Pancreas (tissue), 10 donors: ENCODE data around the gene FGL2. TPM values are rescaled to one million over a fixed set of nuclear protein-coding genes. Genes with fewer than 3 reads are reported as not detected.

Source experiments
- ATAC-seq, 4 donors: fragments of 200-7000 bp; cut with Tn5 transposase; one replicate each; pipeline versions ENCODE4 v1.8.0 to v1.9.1; 2020; ENCODE audit warnings: mild to moderate bottlenecking in 4 of 4, moderate library complexity in 4 of 4
- DNase-seq, 6 donors: peaks; one replicate each; pipeline ENCODE4 v3.0.0-alpha.2; 2020
- FAIRE-seq: peaks from 2 replicates; lab custom pipeline; 2012; peaks lifted over from hg19 to GRCh38; lab: Jason Lieb, UNC
- H3K27ac ChIP-seq, 4 donors: fragments of 200-600 bp; sonication (generic); 1 replicate in 3 of 4; 2 replicates in 1 of 4; pipeline versions ENCODE4 v1.5.0 to v1.8.0; 2020
- H3K27me3 ChIP-seq, 4 donors: fragments of 200-600 bp; one replicate each; pipeline ENCODE4 v1.8.0; 2021
- H3K36me3 ChIP-seq, 3 donors: fragments of 200-600 bp; sonication (generic) in 1 of 3; one replicate each; pipeline versions ENCODE4 v1.5.0 to v1.8.0; 2020 to 2021
- H3K4me1 ChIP-seq, 3 donors: fragments of 200-600 bp; one replicate each; pipeline ENCODE4 v1.8.0; 2021
- H3K4me3 ChIP-seq, 4 donors: fragments of 200-600 bp; sonication (generic) in 2 of 4; one replicate each; pipeline versions ENCODE4 v1.5.0 to v1.8.0; 2020 to 2021
- H3K9me3 ChIP-seq, 4 donors: fragments of 200-600 bp; one replicate each; pipeline ENCODE4 v1.8.0; 2021
- CTCF ChIP-seq, 4 donors: fragments of 200-600 bp; sonication (generic) in 3 of 4; IDR thresholded peaks; one replicate each; pipeline versions ENCODE4 v1.5.0 to v1.8.0; 2021; ENCODE audit warnings: antibody characterized with exemption in 4 of 4
- WGBS, 2 donors: extraction: QIAGEN DNeasy Blood & Tissue Kit; methylation state at CpG; one replicate each; pipeline ENCODE4 v1.1.7; 2013; 5-methylcytosine and 5-hydroxymethylcytosine counted together
- intact Hi-C, 3 donors: fragments of 100-400 bp; cut with DNase I; formaldehyde crosslinking; loops; one replicate each; pipeline versions ENCODE4 v1.11.1 to v1.14.2; 2022
- polyA plus RNA-seq, 2 donors: library from polyadenylated mRNA; stranded (reverse); fragments of 200-250 nt; gene quantifications; one replicate each; pipeline ENCODE4 v1.2.3, GENCODE V29; 2013
- total RNA-seq, 6 donors: library from RNA; stranded (reverse); fragmentation: NEBNext Ultra II Directional in 4 of 6; extraction: Animal tissue kit (Norgen Biotek cat#: 25700) in 4 of 6; gene quantifications; one replicate each; pipeline versions ENCODE4 v1.2.1 to v1.2.4, GENCODE V29; 2021 to 2023
- donor health status: healthy with polysubstance abuse.
- donor health status: DM: no; HTN: no; CAD: no; lungs with moderate emphysema.
- donor health status: DM: no; HTN: no; CAD: no.
- donor health status: control.
- donor health status: control.
- donor health status: Bipolar disorder and iron deficiency.
- donor health status: DM: yes; HTN: yes; CAD: no.
- donor health status: DM: no; HTN: no; CAD: no.
- donor health status: DM: no; HTN: no; CAD: no.
- donor health status: DM: yes; HTN: yes; CAD: no.

The FGL2 gene
- total and polyA plus RNA-seq, 8 donors, result 0.68 to 11.8 (median 2.2) TPM

GRCh38 chr7:77217474-77218185 is 18.0 kb upstream of the FGL2 start:
- TF ChIP-seq CTCF (IDR thresholded peaks at IDR 0.05), result no peak
- H3K36me3 ChIP-seq, result no peaks in the 10 kb centered on the region
- H3K4me3 ChIP-seq, result no peak overlapping the region
- no peak for FAIRE-seq
- no peaks in the 10 kb centered on the region for H3K9me3 ChIP-seq
- H3K27ac ChIP-seq, result no peak overlapping the region
- no peak for ATAC-seq
- intact Hi-C loops, result no loop called here
- 97 to 100% methylated on average over 2 of the region's 2 CpGs for WGBS, 2 donors
- H3K4me1 ChIP-seq, result peaks cover 7 to 14% (median 7%) of the 10 kb centered on the region in 3 donors
- H3K27me3 ChIP-seq, result no peaks in the 10 kb centered on the region
- DNase-seq, result no peak

GRCh38 chr7:77216181-77216845 is 16.7 kb upstream of the FGL2 start:
- intact Hi-C loops, result no loop called here
- Histone ChIP-seq H3K4me1 (peaks cover 7 to 14% (median 7%) of the 10 kb centered on the region in 3 donors), H3K9me3 (no peaks in the 10 kb centered on the region), H3K4me3 (no peak overlapping the region), H3K27me3 (no peaks in the 10 kb centered on the region), H3K36me3 (no peaks in the 10 kb centered on the region), H3K27ac (peak overlapping the region in 3 of 4 donors; percentile 2 to 42 (median 19))
- ATAC-seq (peak; percentile 45 to 93 (median 65)), DNase-seq (no peak), FAIRE-seq (no peak)
- TF ChIP-seq CTCF (IDR thresholded peaks at IDR 0.05), result no peak
- 47 to 48% methylated on average over 3 of the region's 3 CpGs for WGBS, 2 donors

- intact Hi-C loops, result no loop called here
- FAIRE-seq, result no peak
- no peak for DNase-seq
- WGBS, 2 donors, result 90 to 92% methylated on average over 6 of the region's 6 CpGs
- no peak for TF ChIP-seq CTCF (IDR thresholded peaks at IDR 0.05)
- H3K4me3 ChIP-seq, result no peak overlapping the region
- no peaks in the 10 kb centered on the region for H3K27me3 ChIP-seq
- H3K4me1 ChIP-seq, result no peaks in the 10 kb centered on the region
- no peaks in the 10 kb centered on the region for H3K36me3 ChIP-seq
- ATAC-seq, result no peak
- H3K9me3 ChIP-seq, result no peaks in the 10 kb centered on the region
- no peak overlapping the region for H3K27ac ChIP-seq
Observed at GRCh38 chr7:77209479-77210139, 10.0 kb upstream of the FGL2 start.

GRCh38 chr7:77208416-77208815 is 8.8 kb upstream of the FGL2 start:
- DNase-seq (no peak), ATAC-seq (peak in 1 of 4 donors; percentile 41), FAIRE-seq (no peak)
- no peak for TF ChIP-seq CTCF (IDR thresholded peaks at IDR 0.05)
- no peaks in the 10 kb centered on the region for H3K9me3 ChIP-seq
- intact Hi-C loops, result no loop called here
- H3K4me1 ChIP-seq, result no peaks in the 10 kb centered on the region
- no peaks in the 10 kb centered on the region for H3K36me3 ChIP-seq
- H3K4me3 ChIP-seq, result no peak overlapping the region
- no peak overlapping the region for H3K27ac ChIP-seq
- H3K27me3 ChIP-seq, result no peaks in the 10 kb centered on the region
